AML-193 (cell line): ENCODE measurements around the gene ZSCAN5B.
"Not testable (repeated sequence)": the region's sequence is repeated elsewhere in the genome, so short reads cannot be mapped to it uniquely, and the experiment has no call there.

Experiments used
- DNase-seq, 2 experiments: peaks; one replicate each; lab custom pipeline; 2025; lab: John Stamatoyannopoulos, UW

The ZSCAN5B gene

DNA sequence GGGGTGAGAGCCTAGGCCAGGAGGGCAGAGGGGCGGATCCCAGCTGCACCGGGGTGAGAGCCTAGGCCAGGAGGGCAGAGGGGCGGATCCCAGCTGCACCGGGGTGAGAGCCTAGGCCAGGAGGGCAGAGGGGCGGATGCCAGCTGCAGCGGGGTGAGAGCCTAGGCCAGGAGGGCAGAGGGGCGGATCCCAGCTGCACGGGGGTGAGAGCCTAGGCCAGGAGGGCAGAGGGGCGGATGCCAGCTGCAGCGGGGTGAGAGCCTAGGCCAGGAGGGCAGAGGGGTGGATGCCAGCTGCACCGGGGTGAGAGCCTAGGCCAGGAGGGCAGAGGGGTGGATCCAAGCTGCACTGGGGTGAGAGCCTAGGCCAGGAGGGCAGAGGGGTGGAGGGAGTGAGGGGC is 21.3 kb downstream of the ZSCAN5B start:
- DNase-seq: not testable (repeated sequence)

DNA sequence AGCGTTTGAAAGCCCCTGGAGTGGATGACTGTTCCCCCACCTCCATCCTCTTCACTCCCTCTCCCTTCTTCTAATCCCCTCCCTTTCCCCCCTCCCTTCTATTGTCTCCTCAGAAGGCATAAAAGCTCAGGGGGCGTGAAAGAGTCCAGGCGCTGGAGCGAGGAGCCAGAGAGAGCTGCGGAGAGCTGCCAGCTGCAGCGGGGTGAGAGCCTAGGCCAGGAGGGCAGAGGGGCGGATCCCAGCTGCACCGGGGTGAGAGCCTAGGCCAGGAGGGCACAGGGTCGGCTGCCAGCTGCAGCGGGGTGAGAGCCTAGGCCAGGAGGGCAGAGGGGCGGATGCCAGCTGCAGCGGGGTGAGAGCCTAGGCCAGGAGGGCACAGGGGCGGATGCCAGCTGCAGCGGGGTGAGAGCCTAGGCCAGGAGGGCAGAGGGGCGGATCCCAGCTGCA is 21.7 kb downstream of the ZSCAN5B start, which contains the start of gene GALP:
Gene GALP (plus strand): TSS at position 148 of the 447 bp plus-strand sequence. CDS start 1,101 bp downstream, outside the sequence.
- not testable (repeated sequence) for DNase-seq

DNA sequence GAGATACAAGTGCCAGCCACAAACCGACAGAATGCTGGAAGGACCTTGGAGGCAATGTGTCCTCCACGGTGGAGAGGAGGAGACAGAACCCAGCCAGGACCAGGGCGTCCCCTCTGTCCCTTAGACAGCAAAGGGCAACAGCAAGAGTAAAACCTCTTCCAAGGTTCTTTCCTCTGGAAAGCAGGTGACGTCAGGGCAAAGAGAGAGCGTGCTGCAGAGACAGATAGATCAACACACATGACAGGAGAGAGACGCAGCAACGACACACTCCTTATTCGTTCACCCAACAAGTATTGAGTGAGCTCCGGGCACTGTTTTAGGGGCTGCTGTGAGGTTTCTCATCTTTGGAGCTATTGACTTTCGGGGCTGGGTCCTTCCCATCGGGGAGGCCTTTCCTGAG is 23.0 kb downstream of the ZSCAN5B start:
- no peak for DNase-seq

DNA sequence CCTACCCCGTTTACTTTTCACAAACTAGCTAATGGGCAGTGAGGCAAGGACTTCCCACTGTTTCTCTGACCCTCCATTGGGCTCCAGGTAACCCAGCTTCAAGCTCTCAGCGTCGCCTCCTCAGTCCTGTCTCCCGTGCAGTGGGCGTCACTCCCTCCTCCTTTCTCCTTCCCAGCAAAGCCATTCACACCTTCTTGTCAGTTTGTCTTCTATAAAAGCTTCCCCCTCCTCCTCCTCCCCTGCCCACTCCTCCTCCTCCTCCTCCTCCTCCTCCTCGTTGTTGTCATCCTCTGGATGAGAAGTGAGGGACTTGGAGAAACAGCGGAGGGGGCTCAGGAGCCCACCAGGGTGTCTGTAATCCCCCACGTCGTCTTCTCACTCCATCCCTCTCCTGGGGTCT is 23.5 kb downstream of the ZSCAN5B start:
- no peak for DNase-seq

DNA sequence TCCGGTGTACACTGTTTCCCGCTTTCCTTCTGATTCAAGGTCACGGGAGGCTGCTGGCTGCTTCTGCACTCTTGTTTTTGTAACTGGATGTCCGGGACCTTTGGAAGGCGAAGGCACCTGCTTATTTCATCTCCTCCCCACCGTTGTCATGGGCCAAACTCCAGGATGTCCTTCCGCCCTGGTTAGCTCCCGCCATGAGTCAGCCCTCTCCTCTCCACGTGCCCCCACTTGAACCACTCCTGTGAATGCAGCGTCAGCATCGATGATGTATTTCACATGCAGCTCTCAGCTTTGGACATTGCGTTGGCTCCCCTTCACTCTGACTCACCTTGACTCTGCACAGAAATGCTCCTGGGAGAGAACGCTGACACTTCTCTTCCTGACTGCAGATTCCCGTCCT is 27.3 kb downstream of the ZSCAN5B start:
- no peak for DNase-seq

DNA sequence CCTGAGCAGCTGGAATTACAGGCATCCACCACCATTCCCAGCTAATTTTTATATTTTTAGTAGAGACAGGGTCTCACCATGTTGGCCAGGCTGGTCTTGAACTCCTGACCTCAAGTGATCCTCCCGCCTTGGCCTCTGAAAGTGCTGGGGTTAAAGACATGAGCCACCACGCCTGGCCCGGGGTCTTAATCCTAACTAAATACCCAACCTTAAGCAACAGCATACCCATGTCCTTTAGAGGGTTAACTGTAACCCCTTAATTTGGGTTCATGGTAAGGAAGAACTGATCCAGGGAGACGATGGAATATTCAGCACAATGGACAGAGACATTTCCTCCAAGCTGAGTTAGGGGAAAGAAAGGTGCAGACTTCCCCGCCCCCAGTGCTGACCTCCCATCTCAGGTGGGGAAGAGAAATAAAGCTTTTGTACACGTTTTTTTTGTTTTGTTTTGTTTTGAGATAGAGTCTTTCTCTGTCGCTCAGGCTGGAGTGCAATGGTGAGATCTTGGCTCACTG is 30.5 kb downstream of the ZSCAN5B start:
- no peak for DNase-seq

DNA sequence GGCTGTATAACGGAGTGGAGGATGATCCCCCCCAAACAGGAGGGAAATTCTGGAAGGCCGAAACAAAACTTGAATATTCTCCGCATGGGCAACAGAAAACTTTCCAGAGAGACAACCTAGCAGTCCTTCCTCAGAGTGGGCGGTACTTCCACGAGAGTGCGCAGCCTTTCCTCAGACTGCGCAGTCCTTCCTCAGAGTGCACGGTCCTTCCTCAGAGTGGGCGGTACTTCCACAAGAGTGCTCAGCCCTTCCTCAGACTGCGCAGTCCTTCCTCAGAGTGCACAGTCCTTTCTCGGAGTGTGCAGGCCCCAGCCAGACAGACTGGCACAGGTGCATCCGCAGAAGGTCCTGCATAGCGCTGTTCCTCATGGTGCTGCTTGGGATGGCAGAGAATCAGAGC is 34.5 kb downstream of the ZSCAN5B start:
- no peak for DNase-seq

DNA sequence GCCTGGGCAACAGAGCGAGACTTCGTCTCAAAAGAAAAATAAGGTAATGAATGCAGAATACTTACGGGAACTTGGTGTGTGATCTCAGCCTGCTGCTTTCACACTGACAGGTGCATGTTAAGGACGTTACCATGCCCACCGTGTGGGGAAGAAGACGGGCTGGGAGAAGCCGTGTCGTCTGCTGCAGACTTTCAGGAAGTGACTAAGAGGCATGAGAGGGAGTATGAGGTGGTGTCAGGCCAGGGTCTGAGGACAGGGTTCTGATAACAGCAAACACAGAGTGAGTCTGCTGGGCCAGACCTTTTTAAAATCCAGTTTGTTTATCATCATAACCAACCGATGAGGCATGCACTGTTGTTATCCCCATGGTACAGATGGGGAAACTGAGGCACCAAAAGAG is 35.3 kb downstream of the ZSCAN5B start:
- peak in 1 of 2 experiments; percentile 25 for DNase-seq

DNA sequence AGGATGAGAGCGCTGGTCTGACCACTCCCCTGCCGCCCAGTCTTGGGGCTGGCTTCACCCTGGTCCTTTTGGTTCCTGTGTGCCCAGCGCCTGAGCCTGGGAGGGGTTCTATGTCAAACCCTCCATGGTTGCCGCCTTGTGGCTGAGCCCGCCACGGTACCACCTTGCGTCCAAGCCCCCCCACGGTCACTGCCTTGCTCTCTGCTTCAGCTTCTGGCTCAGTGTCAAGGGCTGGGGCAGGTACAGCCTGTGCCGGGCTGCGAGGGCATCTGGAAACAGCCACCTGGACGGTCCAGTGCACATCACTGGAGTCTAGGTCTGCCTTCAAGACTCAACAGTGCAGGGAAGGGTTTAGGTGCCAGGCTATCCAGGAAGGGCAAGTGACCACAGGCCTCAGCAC is 36.0 kb downstream of the ZSCAN5B start:
- DNase-seq: no peak

DNA sequence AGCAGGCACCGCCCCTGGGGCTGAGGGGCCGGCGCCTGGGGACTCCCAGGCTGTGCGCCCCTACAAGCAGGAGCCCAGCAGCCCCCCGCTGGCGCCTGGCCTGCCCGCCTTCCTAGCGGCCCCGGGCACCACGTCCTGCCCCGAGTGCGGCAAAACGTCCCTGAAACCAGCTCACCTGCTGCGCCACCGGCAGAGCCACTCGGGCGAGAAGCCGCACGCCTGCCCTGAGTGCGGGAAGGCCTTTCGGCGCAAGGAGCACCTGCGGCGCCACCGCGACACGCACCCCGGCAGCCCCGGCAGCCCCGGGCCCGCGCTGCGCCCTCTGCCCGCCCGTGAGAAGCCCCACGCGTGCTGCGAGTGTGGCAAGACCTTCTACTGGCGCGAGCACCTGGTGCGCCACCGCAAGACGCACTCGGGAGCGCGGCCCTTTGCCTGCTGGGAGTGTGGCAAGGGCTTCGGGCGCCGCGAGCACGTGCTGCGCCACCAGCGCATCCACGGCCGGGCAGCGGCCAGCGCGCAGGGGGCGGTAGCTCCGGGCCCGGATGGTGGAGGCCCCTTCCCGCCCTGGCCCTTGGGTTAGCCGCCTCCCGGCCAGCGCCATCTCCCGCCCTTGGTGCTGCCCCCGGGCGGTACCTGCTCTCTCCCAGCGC is 37.8 kb downstream of the ZSCAN5B start:
- DNase-seq: no peak

DNA sequence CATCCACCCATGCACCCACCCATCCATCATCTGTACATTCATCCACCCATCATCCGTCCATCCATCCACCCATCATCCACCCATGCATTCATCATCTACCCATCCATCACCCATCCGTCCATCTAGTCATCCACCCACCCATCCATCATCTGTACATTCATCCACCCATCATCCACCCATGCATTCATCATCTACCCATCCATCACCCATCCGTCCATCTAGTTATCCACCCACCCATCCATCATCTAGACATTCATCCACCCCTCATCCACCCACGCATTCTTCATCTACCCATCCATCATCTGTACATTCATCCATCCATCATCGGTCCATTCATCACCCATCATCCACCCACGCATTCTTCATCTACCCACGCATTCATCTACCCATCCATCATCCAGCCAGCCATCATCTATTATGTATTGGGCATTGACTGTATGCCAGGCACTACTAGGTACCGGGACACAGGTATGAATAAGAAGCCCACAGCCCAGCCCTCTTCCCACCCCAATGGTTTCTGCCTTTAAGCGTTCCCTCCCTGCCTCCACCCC is 38.5 kb downstream of the ZSCAN5B start:
- no peak for DNase-seq

DNA sequence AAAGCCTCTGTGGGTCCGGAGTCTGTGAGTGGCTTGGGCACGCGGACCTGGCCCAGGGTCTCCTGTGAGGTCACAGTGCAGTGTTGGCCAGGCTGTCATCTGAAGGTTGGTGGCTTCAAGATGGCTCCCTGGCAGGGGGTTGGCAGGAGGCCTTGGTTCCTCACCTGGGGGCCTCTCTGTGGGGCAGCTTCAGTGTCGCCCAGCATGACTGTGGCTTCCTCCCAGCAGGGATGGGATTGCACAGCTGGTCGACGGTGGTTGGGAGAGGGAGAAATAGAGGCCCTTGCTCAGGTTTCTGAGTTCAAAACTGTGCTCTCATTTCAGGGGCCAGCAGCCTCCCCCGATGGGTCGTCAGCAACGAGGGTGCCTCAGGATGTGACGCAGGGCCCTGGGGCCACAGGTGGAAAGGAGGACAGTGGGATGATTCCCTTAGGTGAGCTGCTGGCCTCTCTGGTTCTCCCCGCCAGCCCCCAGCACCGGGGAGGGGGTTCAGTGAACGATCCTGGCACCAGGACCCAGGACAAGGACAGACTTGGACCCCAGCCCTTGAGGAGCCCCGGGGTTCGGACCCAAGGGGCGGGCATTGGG is 39.3 kb downstream of the ZSCAN5B start:
- DNase-seq: no peak

DNA sequence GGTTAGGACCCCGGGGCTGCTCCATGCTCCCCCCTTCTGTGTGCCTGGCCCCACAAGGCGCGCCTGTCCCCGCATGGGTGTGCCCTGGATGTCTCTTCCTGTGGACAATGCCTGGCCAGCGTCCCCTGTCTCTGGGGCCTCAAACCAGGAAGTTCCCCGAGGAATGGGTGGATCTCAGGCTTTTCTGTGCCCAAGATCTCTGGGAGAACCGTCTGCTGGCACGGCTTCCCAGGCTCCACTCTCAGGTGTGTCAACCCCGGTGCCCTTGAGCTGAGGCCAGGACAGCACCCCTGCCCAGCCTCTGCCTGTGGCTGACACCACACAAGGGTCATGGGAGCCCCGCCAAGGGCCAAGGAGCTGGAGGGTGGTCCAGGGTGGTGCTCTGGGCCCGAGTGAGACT is 40.8 kb downstream of the ZSCAN5B start:
- DNase-seq: no peak

DNA sequence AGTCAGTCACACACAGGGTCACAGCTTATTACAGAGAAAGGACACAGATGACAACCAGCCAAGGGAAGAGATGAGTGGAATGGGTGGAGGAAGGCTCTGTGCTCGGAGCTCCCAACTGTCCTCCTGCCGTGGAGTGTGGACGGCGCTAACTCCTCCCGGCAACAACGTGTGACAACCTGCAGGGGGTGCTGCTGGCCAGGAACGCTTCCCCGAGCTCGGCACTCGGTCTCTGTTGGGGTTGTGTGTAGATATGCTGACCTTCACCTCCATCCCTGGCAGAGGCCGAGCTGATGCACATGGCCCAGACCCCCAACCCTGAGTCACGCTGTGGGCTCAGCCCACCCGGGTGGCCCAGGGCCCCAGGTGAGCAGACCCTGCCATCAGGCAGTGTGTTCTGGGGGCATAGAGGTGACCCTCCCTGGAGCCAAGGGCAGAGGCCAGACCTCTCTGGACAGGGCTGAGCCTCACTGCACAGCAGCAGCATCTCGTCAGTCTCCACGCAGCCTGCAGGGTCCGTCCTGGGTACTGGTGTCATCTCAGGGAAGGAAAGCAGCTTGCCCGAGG is 42.4 kb downstream of the ZSCAN5B start:
- no peak for DNase-seq

DNA sequence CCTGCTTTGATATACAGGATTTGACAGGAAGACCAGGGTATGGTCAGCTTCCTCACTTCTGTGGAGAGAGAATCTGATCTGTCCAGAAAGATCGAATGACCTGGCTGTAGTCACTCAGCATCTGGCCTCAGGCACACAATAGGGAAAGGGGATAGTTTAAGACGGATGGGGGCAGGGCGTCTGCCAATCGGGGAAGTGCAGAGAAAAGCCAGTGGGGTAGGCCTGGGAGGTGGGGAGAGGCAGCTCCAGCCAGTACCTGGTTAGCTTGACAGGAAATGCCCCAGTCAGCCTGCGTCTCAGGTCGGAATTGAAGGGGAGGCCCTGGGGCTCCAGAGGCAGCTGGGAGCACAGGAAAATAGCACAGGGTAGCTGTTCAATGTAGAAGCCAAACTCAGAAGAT is 44.1 kb downstream of the ZSCAN5B start:
- no peak for DNase-seq

DNA sequence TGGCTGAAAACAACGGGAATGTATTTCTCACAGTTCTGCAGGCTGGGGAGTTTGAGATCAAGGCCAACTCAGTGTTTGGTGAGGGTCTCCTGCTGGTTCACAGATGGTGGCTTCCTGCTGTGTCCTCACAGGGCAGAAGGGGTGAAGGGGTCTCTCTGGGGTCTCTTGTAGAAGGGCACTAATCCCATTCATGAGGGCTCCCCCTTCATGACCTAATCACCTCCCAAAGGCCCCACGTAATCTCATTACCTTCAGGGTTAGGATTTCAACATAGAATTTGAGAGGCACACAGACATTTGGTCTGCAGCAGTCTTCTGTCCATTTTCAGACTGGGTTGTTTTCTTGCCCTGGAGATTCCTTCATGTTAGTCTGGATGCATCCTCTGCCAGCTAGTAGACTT is 44.9 kb downstream of the ZSCAN5B start:
- DNase-seq: no peak

DNA sequence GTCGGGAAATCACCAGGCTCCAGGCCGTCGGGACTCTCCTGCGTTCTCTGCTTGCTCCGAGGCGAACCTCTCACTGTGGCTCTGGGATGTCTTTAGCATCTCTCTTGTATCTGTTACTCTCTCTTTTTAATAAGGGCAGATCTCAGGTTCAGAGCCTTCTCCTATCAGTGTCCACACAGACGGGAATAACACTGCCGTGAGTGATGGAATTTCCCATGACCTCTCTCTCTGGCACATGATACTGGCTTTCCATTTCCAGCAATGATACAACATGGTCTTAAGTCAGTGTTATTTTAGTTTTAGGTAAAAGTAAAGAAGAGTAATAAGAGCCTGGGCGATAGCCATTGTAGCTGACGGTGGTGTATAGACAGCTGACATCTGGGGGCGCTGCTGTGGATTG is 47.2 kb downstream of the ZSCAN5B start:
- DNase-seq: no peak

DNA sequence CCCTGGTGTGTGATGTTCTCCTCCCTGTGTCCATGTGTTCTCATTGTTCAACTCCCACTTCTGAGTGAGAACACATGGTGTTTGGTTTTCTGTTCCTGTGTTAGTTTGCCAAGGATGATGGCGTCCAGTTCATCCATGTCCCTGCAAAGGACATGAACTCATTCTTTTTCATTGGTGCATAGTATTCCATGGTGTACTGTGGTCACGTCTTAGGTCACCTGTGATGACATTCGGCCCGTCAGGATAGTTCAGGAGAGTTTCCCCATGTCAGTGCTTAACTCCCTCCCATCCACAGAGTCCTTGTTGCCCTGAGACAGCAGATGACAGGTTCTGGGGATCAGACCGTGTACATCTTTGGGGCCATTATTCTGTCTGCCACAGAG is 47.9 kb downstream of the ZSCAN5B start:
- no peak for DNase-seq

DNA sequence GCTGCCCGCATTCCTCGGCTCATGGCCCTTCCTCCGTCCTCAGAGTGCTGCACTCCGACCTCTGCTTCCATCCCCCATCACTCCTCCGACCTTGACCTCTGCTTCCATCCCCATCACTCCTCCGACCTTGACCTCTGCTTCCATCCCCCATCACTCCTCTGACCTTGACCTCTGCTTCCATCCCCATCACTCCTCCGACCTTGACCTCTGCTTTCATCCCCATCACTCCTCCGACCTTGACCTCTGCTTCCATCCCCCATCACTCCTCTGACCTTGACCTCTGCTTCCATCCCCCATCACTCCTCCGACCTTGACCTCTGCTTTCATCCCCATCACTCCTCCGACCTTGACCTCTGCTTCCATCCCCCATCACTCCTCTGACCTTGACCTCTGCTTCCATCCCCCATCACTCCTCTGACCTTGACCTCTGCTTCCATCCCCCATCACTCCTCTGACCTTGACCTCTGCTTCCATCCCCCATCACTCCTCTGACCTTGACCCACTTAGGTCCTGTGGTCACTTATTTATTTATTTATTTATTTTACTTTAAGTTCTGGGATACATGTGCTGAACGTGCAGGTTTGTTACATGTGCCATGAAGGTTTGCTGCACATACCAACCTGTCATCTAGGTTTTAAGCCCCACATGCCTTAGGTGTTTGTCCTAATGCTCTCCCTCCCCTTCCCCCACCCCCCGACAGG is 48.5 kb downstream of the ZSCAN5B start:
- not testable (repeated sequence) for DNase-seq

DNA sequence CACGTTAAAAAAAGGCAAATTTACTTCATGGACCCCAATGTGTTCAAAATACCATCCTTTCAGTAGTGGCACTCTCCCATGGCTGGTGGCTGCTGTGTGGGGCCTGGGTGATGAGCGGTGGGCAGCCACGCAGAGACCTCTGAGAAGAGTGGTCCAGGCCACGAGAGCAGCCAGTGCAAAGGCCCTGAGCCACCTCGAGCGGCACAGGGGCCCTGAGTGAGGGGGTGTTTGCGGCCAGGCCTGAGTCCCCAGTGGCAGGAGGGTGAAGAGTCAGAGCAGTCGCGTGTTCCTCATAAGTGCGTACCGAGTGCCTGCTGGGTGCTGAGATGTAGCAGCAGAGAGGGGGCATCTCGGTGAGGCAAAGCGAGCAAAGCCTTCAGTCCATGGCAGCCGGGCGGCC is 49.5 kb downstream of the ZSCAN5B start:
- no peak for DNase-seq

DNA sequence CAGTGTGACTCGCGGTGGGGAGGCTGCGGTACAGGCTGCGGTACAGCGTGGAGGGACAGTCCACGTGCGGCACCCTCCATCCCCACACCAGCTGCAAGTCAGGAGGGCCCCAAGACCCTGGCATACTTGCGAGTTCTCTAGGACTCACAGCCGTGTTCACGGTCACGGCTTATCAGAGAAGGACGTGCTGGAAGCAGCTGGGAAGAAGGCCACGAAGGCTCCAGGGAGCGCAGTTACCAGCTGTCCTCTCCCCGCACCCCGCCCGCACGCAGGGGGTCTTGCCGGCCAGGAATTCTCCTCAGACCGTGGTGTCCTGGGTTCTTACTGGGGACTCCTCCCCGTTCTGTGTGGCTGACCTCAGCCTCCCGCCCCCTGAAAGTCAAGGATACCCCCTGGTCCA is 50.3 kb downstream of the ZSCAN5B start:
- DNase-seq: no peak

DNA sequence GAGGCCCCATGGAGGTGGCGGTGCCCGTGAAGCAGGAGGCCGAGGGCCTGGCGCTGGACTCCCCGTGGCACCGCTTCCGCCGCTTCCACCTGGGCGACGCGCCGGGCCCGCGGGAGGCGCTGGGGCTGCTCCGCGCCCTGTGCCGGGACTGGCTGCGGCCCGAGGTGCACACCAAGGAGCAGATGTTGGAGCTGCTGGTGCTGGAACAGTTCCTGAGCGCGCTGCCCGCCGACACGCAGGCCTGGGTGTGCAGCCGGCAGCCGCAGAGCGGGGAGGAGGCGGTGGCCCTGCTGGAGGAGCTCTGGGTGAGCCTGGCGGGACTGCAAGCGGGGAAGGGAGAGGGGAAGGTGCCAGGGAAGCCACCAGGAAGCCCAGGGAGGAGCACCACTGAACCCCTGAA is 50.7 kb downstream of the ZSCAN5B start:
- no peak for DNase-seq

DNA sequence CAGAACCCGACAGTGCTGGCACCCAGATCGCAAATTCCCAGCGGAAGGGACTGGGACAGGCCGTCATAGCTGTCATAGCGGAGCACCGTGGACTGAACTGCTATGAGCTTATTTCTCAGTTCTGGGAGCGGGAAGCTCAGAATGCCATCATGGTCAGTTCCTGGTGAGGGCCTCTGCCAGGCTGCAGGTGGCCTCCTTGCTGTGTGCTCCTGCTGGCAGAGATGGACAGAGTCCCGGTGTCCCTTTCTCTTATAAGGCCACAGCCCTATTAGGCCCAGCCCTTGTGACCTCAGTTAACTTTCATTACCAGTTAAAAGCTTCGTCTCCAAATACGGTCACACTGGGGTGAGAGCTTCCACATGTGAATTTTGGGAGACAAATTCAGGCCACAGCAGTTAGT is 51.9 kb downstream of the ZSCAN5B start:
- no peak for DNase-seq
